Retinal pigment epithelial cell (primary cell): ENCODE data around the gene MAD1L1.

Experiments used
- DNase-seq: peaks from one replicate; pipeline ENCODE4 v3.0.0-alpha.2; 2010; ENCODE audit warnings: low read depth
- H3K4me3 ChIP-seq: 2 replicates; pipeline ENCODE4 v1.5.1; 2011; ENCODE audit warnings: mild to moderate bottlenecking, low read length, control low read depth, moderate library complexity
- TF ChIP-seq, protein P1 (sequence below): conservative IDR thresholded peaks from 2 replicates; pipeline ENCODE4 v1.5.1; 2011; ENCODE audit warnings: low read depth, low read length, control low read depth, inconsistent platforms

MAD1L1 gene

DNA sequence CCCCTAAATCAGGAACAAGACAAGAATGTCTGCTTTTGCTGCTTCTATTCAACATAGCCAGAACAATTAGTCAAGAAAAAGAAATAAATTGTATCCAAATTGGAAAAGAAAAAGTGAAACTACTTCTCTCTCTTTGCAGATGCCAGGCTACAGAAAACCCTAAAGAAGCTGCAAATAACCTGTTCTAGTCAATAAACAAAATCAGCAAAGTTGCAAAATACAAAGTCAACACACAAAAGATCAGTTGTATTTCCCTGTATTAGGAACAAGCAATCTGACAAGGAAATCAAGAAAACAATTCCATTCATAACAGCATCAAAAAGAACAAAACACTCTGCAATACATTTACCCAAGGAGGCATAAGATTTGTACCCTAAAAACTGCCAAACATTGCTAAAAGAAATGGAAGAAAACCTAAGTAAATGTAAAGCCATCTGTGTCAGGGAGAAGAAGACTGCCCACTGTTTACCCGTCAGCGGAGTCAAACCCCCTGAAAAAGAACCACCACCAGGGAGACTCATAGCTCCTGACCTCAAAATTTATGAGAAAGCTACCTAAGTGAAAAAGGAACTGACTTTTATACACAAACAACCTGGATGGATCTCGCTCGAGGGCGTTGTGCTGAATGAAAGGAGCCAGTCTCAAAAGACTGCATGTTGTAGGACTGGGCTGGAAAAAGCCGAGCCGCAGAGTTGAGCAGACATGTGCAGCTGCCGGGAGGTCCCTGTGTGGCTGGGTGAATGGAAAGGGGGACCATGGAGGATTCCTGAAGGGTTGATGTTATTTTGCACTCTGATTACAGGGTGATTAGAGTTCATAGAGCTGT is 263.1 kb downstream of the MAD1L1 start:
- no peak for DNase-seq
- no peak overlapping the region for H3K4me3 ChIP-seq
- TF ChIP-seq, protein P1, sequence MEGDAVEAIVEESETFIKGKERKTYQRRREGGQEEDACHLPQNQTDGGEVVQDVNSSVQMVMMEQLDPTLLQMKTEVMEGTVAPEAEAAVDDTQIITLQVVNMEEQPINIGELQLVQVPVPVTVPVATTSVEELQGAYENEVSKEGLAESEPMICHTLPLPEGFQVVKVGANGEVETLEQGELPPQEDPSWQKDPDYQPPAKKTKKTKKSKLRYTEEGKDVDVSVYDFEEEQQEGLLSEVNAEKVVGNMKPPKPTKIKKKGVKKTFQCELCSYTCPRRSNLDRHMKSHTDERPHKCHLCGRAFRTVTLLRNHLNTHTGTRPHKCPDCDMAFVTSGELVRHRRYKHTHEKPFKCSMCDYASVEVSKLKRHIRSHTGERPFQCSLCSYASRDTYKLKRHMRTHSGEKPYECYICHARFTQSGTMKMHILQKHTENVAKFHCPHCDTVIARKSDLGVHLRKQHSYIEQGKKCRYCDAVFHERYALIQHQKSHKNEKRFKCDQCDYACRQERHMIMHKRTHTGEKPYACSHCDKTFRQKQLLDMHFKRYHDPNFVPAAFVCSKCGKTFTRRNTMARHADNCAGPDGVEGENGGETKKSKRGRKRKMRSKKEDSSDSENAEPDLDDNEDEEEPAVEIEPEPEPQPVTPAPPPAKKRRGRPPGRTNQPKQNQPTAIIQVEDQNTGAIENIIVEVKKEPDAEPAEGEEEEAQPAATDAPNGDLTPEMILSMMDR: no peak

DNA sequence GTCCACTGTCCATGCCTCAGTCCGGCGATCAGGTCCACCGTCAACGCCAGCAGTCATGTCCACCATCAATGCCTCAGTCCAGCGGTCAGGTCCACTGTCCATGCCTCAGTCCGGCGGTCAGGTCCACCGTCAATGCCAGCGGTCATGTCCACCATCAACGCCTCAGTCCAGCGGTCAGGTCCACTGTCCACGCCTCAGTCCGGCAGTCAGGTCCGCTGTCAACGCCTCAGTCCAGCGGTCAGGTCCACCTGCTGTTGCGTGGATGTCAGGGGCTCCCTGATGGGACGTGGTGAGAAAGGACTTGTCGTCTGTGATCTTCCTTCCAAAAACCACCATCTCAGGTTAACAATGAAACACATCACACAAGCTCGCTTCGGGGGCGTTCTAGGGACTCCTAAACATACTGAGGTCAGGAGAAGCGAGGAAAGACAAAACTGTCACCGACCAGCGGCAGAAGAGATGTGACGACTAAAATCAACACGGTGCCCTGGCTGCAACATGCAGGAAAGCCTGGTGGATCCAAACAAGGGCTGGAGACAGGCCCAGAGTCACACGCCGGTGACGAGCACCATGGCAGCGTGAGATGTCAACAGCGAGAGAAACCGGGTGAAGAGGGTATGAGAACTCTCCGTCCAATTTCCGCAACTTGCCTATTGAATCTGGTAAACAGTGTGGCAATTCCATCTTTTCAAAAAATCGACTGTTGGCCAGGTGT is 264.2 kb downstream of the MAD1L1 start:
- no peak overlapping the region for H3K4me3 ChIP-seq
- DNase-seq: no peak
- TF ChIP-seq, protein P1: no peak

DNA sequence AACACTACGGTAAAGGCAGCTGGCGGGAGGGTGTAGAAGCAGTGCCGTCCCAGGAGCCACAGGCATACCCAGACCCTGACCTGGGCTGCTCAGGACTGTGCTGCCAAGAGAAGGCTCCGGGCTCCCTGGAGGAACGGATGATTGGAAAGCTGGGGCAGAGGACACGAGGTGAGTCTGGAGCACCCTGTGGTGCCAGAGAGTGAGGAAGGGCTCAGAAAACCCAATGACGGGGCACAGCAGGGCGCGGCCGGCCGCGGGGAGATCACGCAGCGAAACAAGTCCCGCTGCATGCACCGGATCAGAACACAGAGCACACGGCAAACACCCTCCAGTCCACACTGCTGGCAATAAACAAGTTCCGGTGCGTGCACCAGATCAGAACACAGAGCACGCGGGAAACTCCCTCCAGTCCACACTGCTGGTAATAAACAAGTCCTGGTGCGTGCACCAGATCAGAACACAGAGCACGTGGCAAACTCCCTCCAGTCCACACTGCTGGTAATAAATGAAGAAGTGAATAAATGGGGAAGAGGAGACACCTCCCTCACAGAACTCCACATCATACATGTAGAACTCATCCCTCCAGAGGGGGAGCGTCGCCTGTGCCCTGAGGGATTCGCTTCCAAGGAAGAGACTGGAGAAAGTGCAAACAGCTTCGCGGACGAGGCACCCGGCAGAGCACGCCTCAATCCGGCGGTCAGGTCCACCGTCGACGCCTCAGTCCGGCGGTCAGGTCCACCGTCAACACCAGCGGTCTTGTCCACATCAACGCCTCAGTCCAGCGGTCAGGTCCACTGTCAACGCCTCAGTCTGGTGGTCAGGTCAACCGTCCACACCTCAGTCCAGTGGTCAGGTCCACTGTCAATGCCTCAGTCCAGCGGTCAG is 265.0 kb downstream of the MAD1L1 start:
- H3K4me3 ChIP-seq: no peak overlapping the region
- TF ChIP-seq, protein P1: no peak
- DNase-seq: no peak

DNA sequence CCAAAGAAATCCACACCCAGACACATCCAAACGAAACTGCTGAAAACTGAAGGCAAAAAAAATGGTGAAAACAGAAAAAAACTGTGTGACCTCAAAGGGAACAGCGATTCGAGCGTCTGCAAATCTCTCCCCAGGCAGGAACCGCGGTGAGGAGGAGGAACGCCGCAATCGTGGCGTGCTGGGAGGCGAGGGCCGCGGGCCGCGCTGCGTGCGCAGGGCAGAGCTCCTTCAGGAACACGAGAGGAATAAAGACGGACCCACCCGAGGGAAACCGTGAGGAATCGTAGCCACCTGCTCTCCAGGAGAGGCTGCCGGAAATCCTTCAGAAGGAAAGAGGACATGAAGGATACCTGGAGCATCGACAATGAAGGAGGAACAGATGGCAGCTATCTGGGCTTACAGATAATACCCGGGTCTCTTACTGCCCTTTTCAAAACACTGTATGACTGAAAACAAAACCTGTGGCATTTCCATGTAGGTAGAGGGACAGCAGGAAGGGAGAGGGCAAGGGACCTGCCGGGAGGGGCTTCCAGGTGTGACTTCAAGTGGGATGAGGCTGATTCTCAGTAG is 266.0 kb downstream of the MAD1L1 start:
- H3K4me3 ChIP-seq: no peak overlapping the region
- TF ChIP-seq, protein P1: no peak
- no peak for DNase-seq

DNA sequence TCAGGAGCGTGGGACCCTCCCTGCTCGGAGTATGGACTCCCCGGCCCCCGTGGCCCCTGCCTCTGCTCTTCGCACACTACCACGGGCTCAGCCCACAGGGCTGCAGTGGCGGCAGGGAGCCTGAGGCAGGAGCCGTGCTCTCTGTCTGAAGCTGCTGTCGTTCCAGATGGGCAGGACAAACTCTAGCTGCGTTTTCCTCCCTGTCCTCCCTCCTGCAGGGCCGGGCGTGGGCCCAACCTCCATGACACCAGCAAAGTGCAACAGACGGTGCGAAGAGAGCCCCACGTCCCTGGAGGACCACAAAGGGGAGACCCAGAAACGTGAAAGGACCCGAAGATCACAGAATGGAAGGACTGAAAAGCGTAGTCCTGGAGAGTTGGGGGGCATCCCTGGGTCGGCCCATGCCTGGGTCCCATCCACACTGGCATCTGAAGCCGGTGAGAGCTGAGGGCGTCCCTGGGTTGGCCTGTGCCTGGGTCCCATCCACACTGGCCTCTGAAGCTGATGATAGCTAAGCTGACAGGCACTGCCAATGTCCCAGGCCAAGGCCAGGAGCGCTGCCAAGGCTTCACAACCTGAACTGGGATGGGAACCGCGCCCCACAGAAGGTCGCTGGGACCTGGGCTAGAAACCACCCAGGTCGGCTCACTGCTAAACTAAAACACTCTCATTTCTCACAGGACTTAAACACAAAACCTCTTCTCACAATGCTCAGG is 267.0 kb downstream of the MAD1L1 start:
- no peak for DNase-seq
- TF ChIP-seq, protein P1: no peak
- H3K4me3 ChIP-seq: no peak overlapping the region

DNA sequence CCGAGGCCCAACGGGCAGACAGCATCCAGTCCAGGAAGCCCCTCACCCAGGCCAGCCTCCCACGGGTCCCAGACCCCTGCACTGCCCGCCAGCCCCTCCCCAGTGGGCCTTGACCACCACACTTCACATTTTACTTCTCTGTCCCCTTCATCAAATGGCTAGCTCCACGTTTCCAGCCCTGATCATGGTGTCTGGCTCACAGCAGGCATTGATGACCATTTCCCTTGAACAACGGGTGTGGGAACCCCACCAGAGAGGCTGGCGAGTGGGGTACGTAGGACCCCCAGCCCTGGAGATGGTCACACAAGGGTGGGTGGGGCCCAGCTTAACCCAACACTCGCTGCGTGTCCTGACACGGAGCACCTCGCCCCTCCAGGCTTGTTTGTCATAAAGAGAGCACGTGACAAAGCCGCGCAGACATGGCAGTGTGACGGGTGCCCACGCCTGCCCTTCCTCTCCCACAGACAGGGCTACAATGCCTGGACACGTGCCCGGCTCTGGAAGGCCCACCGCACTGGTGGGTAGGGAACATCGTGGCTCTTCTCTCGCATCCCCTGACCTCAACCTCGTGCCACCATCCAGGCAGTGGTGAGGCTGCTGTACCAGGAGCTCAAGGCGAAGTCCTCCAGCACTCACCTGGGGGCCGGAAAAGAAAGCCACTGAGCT is 267.7 kb downstream of the MAD1L1 start:
- TF ChIP-seq, protein P1: no peak
- no peak for DNase-seq
- H3K4me3 ChIP-seq: no peak overlapping the region
